Measurements from ENCODE around the gene RND2.

Gene RND2

DNA sequence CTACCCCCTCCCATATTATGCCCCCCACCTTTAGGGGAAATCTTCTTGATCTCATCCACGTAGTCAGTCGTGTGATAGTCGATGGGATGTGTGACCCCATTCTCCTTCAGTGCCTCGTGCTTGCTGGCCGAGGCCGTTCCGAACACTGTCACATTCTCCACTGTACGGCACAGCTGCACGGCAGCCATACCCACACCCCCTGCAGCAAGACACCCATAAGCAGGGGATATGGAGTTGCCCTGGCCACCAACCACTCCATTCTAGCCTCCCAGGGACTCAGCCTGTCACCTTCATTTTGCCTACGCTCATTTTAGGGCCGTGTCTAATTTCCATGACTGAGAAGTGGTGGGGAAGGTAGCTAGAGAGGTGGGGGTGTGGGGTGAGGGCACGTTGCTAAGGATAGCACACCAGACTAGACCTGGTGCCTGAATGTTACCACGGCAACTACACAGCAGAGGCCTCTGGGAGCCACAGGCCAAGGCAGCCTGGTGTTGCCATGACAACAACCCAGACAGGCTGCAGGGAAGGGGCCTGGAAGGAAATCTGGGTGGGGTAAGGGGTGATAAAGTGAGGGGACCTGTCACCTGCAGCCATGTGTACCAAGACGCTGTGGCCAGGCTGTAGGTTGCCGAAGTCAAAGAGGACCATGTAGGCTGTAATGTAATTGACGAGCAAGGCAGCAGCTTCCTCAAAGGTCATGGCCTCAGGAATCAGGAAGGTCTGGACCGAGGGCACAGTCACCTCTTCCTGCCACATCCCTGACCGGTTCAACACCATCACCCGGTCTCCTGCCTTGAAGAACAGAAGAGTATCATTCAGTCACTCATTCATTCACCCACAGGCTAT lies 6.8 kb upstream of the RND2 start:
- H3K27ac ChIP-seq: no peak overlapping the region
- TF ChIP-seq ZFX (IDR thresholded peaks at IDR 0.05) (no peak), CTCF (conservative IDR thresholded peaks at IDR 0.05) (no peak)

DNA sequence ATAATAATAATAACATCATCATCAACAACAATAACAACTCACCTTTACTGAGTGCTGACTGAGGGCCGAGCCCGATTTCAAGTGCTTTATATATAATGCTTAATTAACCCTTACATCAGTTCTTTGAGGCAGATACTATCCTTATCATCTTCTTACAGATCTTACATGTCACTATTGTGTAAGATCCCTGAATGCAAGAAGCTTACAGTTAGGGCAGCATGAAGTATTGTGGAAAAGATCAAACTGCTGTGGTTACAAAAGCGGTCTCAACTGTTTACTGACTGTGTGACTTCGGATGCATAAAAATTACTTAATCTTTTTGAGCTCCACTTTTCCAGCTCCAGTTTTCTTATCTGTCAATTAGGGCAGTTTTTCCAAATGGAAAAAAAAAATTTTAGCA lies 6.1 kb upstream of the RND2 start:
- TF ChIP-seq ZFX (IDR thresholded peaks at IDR 0.05) (no peak), CTCF (conservative IDR thresholded peaks at IDR 0.05) (no peak)
- no peak overlapping the region for H3K27ac ChIP-seq

DNA sequence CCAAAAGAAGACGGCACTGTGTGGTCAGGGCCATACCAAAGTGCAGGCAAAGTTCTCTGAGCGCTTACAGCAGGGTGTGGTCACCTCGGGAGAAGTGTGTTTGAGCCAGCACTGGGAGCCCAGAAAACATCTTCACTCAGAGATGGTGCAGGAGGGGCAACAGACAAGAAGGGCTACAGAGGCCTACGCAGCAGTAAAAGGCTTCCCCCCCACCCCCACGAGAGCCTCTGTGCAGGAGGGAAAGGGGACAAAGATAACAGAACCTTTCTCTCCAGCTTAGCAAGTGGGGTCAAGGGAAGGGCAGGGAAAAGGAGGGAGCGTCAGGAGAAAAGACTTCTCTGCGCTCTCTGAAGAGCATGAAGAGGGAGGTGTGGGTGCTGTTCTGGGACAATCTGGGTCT lies 5.6 kb upstream of the RND2 start:
- H3K27ac ChIP-seq: no peak overlapping the region
- TF ChIP-seq ZFX (IDR thresholded peaks at IDR 0.05) (no peak), CTCF (conservative IDR thresholded peaks at IDR 0.05) (no peak)

- H3K27ac ChIP-seq: no peak overlapping the region
- TF ChIP-seq ZFX (IDR thresholded peaks at IDR 0.05) (no peak), CTCF (conservative IDR thresholded peaks at IDR 0.05) (no peak)
Observed at GRCh38 chr17:43020030-43020621, 4.9 kb upstream of the RND2 start.

- peak overlapping the region; percentile 42; the same call in 1 of the 2 replicates for H3K27ac ChIP-seq
- TF ChIP-seq ZFX (IDR thresholded peaks at IDR 0.05) (no peak), CTCF (conservative IDR thresholded peaks at IDR 0.05) (no peak)
Observed at GRCh38 chr17:43020789-43021740, 4.0 kb upstream of the RND2 start.

GRCh38 chr17:43021741-43022512 lies 3.1 kb upstream of the RND2 start, which contains the start of gene VAT1:
Gene VAT1 (minus strand): TSS chr17:43022385. CDS start chr17:43022322, 63 bp downstream.
- peak within 1 kb of the TSS; percentile 42 for H3K27ac ChIP-seq
- TF ChIP-seq CTCF (conservative IDR thresholded peaks at IDR 0.05): no peak
- TF ChIP-seq ZFX (IDR thresholded peaks at IDR 0.05): peak; percentile 42; the same call in 1 of the 2 replicates
